Esophagus squamous epithelium (tissue), 5 donors: Measurements from ENCODE around the gene TNIK. TPM values are rescaled to one million over a fixed set of nuclear protein-coding genes. Genes with fewer than 3 reads are reported as not detected.
A peak's percentile ranks its signal among the peaks of the same experiment; 100 is the strongest.

Experiments
- DNase-seq: peaks from one replicate; lab custom pipeline; 2025; lab: John Stamatoyannopoulos, UW
- H3K27ac ChIP-seq, 4 donors: fragments of 200-600 bp; sonication (generic); one replicate each; pipeline ENCODE4 v1.5.1; 2016 to 2019; ENCODE audit warnings: mild to moderate bottlenecking in 1 of 4
- H3K27me3 ChIP-seq, 4 donors: fragments of 200-600 bp; sonication (generic); 1 replicate in 3 of 4; 2 replicates in 1 of 4; pipeline versions ENCODE4 v1.5.1 to v1.6.0; 2017 to 2021; ENCODE audit warnings: antibody characterized with exemption in 1 of 4
- H3K36me3 ChIP-seq, 3 donors: fragments of 200-600 bp; sonication (generic); one replicate each; pipeline ENCODE4 v1.5.1; 2016 to 2019
- H3K4me1 ChIP-seq, 3 donors: fragments of 200-600 bp; sonication (generic); one replicate each; pipeline ENCODE4 v1.5.1; 2017 to 2019
- H3K4me3 ChIP-seq, 4 donors: fragments of 200-600 bp; sonication (generic); 1 replicate in 3 of 4; 2 replicates in 1 of 4; pipeline ENCODE4 v1.5.1; 2016 to 2019; ENCODE audit warnings: mild to moderate bottlenecking in 2 of 4, moderate library complexity in 1 of 4
- H3K9me3 ChIP-seq, 3 donors: fragments of 200-600 bp; sonication (generic); one replicate each; pipeline ENCODE4 v1.5.1; 2016 to 2019
- POLR2A ChIP-seq, 4 donors: fragments of 450-650 bp; IDR thresholded peaks; one replicate each; pipeline ENCODE4 v1.6.1; 2017; ENCODE audit warnings: antibody characterized with exemption in 4 of 4, mild to moderate bottlenecking in 4 of 4, moderate library complexity in 3 of 4
- WGBS, 2 donors: methylation state at CpG; one replicate each; pipeline ENCODE4 v1.1.5; 2018; 5-methylcytosine and 5-hydroxymethylcytosine counted together
- intact Hi-C: fragments of 100-400 bp; cut with DNase I; formaldehyde crosslinking; loops from one replicate; pipeline ENCODE4 v1.15.0; 2022
- total RNA-seq, 4 donors: library from RNA; depleted of rRNA; stranded (reverse); fragments of >200 nt; gene quantifications; one replicate each; pipeline ENCODE4 v1.1.0, GENCODE V29; 2016
- TF ChIP-seq, protein P1 (sequence below), 6 experiments: fragments of 450-650 bp in 4 of 6; fragments of 200-600 bp in 2 of 6; sonication (generic) in 2 of 6; IDR thresholded peaks; one replicate each; pipeline ENCODE4 v1.5.1; 2016 to 2019; ENCODE audit warnings: antibody characterized with exemption in 6 of 6, mild to moderate bottlenecking in 4 of 6, moderate library complexity in 4 of 6
- donor health status: DM: yes; HTN: yes; CAD: no.

TNIK gene
- total RNA-seq, 4 donors from 2014 or later: 2.2 to 11.6 (median 4.7) TPM

DNA sequence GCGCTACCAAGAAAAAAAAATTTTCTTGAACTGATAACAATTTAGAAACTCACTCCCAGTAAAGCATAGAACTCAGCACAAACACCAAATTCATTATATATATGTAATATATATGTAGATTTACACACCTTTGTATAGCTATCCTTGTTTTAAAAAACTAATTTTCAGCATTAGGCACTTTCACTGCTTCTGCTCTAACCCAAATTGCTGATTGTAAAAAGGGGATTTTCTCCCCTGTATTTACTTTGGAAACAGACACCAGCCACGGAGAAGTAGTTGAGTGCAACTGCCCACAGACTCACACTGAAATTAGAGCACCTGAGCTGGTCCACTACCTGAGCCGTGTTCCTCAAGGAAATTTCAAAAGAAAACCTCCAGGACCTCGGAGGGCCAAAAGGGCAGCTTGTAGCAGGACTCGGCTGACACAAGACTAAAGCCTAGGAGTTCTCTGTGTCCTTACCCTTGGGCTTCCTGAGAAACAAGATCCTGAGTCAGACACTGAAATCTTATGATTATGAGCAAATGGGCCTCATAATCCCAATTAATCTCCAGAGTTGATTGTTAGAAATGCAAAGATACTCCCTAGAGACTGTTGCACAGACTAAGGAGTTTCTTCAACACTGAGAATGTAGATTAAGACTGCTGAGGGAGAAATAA, 106.0 kb downstream of the TNIK start:
- intact Hi-C loops: no loop called here
- no peaks in the 10 kb centered on the region for H3K9me3 ChIP-seq
- H3K27ac ChIP-seq: peak overlapping the region in 3 of 4 donors; percentile 35 to 74 (median 65)
- no peaks in the 10 kb centered on the region for H3K36me3 ChIP-seq
- H3K4me1 ChIP-seq: peaks cover 0 to 51% (median 26%) of the 10 kb centered on the region in 3 donors
- 57 to 75% methylated on average over 5 of the region's 5 CpGs for WGBS, 2 donors
- no peak for DNase-seq
- H3K27me3 ChIP-seq: no peaks in the 10 kb centered on the region
- no peak overlapping the region for H3K4me3 ChIP-seq
- TF ChIP-seq, protein P1, sequence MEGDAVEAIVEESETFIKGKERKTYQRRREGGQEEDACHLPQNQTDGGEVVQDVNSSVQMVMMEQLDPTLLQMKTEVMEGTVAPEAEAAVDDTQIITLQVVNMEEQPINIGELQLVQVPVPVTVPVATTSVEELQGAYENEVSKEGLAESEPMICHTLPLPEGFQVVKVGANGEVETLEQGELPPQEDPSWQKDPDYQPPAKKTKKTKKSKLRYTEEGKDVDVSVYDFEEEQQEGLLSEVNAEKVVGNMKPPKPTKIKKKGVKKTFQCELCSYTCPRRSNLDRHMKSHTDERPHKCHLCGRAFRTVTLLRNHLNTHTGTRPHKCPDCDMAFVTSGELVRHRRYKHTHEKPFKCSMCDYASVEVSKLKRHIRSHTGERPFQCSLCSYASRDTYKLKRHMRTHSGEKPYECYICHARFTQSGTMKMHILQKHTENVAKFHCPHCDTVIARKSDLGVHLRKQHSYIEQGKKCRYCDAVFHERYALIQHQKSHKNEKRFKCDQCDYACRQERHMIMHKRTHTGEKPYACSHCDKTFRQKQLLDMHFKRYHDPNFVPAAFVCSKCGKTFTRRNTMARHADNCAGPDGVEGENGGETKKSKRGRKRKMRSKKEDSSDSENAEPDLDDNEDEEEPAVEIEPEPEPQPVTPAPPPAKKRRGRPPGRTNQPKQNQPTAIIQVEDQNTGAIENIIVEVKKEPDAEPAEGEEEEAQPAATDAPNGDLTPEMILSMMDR (IDR thresholded peaks at IDR 0.05): no peak
- TF ChIP-seq POLR2A (IDR thresholded peaks at IDR 0.05): no peak

GRCh38 chr3:171353423-171353822, 106.8 kb downstream of the TNIK start:
- Histone ChIP-seq H3K27me3 (no peaks in the 10 kb centered on the region), H3K4me1 (peaks cover 0 to 51% (median 26%) of the 10 kb centered on the region in 3 donors), H3K4me3 (no peak overlapping the region), H3K9me3 (no peaks in the 10 kb centered on the region), H3K36me3 (no peaks in the 10 kb centered on the region), H3K27ac (peak overlapping the region in 3 of 4 donors; percentile 28 to 74 (median 65))
- no peak for DNase-seq
- WGBS, 2 donors: 52 to 53% methylated on average over 4 of the region's 4 CpGs
- intact Hi-C loops: no loop called here
- TF ChIP-seq, protein P1 (IDR thresholded peaks at IDR 0.05): no peak
- no peak for TF ChIP-seq POLR2A (IDR thresholded peaks at IDR 0.05)

GRCh38 chr3:171352387-171352935, 107.7 kb downstream of the TNIK start:
- intact Hi-C loops: no loop called here
- TF ChIP-seq, protein P1 (IDR thresholded peaks at IDR 0.05): no peak
- Histone ChIP-seq H3K27ac (peak overlapping the region in 1 of 4 donors; percentile 18), H3K4me3 (no peak overlapping the region), H3K9me3 (no peaks in the 10 kb centered on the region), H3K27me3 (no peaks in the 10 kb centered on the region), H3K36me3 (no peaks in the 10 kb centered on the region), H3K4me1 (peaks cover 0 to 59% (median 29%) of the 10 kb centered on the region in 3 donors)
- DNase-seq: no peak
- WGBS, 2 donors: 86 to 90% methylated on average over 2 of the region's 2 CpGs

- no peak for DNase-seq
- intact Hi-C loops: no loop called here
- H3K27me3 ChIP-seq: no peaks in the 10 kb centered on the region
- 57 to 83% methylated on average over 1 of the region's 1 CpG for WGBS, 2 donors
- no peak overlapping the region for H3K4me3 ChIP-seq
- peak overlapping the region in 1 of 4 donors; percentile 6 for H3K27ac ChIP-seq
- TF ChIP-seq POLR2A (IDR thresholded peaks at IDR 0.05): no peak
- TF ChIP-seq, protein P1 (IDR thresholded peaks at IDR 0.05): no peak
- H3K4me1 ChIP-seq: peaks cover 3 to 67% (median 31%) of the 10 kb centered on the region in 3 donors
- no peaks in the 10 kb centered on the region for H3K36me3 ChIP-seq
- H3K9me3 ChIP-seq: no peaks in the 10 kb centered on the region
Observed at GRCh38 chr3:171351676-171352075, 108.5 kb downstream of the TNIK start.

DNA sequence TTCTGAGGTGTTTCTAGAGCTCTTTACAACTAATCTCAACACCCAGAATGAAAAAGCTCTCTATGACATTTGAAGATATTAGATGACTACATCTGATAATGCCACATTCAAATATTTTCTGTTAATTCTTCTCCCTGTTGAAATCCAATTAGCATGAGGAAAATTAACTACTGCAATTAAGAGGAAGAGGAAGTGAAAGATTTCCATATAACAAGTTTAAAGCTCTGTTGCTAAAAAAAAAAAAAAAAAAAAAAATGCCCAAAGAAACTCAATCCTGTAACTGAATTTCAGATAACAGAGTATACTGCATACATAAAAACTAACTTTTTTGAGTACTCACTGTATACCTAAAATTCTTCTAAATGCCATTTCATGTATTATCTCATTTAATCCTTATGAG, 109.8 kb downstream of the TNIK start:
- no peak for DNase-seq
- Histone ChIP-seq H3K4me3 (no peak overlapping the region), H3K4me1 (peaks cover 3 to 62% (median 35%) of the 10 kb centered on the region in 3 donors), H3K9me3 (no peaks in the 10 kb centered on the region), H3K27ac (no peak overlapping the region), H3K27me3 (no peaks in the 10 kb centered on the region), H3K36me3 (no peaks in the 10 kb centered on the region)
- intact Hi-C loops: no loop called here
- TF ChIP-seq, protein P1 (IDR thresholded peaks at IDR 0.05): no peak
- no peak for TF ChIP-seq POLR2A (IDR thresholded peaks at IDR 0.05)
